ENCODE data around the gene ZFHX3. TPM values are rescaled to one million over a fixed set of nuclear protein-coding genes. Genes with fewer than 3 reads are reported as not detected.

ZFHX3 gene
- total RNA-seq, 4 donors from 2014 or later = 36.3 to 44.0 (median 38.1) TPM

GRCh38 chr16:72833969-72834368, 214.0 kb downstream of the ZFHX3 start:
- Histone ChIP-seq H3K36me3 (peaks cover 0 to 9% (median 0%) of the 10 kb centered on the region in 3 donors), H3K27me3 (no peaks in the 10 kb centered on the region), H3K4me3 (no peak overlapping the region), H3K9me3 (no peaks in the 10 kb centered on the region), H3K27ac (peak overlapping the region in 1 of 4 donors; percentile 36), H3K4me1 (peaks cover 0 to 21% (median 0%) of the 10 kb centered on the region in 4 donors)
- no peak for DNase-seq (ENCODE audit: low spot score in 2 of 2)
- no peak for TF ChIP-seq EP300 (IDR thresholded peaks at IDR 0.05)
- 85 to 91% methylated on average over 2 of the region's 2 CpGs for WGBS, 2 donors

GRCh38 chr16:72833482-72833881, 214.4 kb downstream of the ZFHX3 start:
- no peaks in the 10 kb centered on the region for H3K9me3 ChIP-seq
- DNase-seq (ENCODE audit: low spot score in 2 of 2) = no peak
- 79% methylated on average over 3 of the region's 3 CpGs for WGBS, 2 donors
- H3K27ac ChIP-seq = peak overlapping the region in 2 of 4 donors; percentile 29 to 36
- H3K4me1 ChIP-seq = peaks cover 0 to 21% (median 0%) of the 10 kb centered on the region in 4 donors
- H3K36me3 ChIP-seq = peaks cover 0 to 14% (median 0%) of the 10 kb centered on the region in 3 donors
- H3K27me3 ChIP-seq = no peaks in the 10 kb centered on the region
- H3K4me3 ChIP-seq = no peak overlapping the region
- TF ChIP-seq CTCF (IDR thresholded peaks at IDR 0.05) = no peak
- no peak for TF ChIP-seq POLR2A (IDR thresholded peaks at IDR 0.05)
- TF ChIP-seq EP300 (IDR thresholded peaks at IDR 0.05) = no peak

GRCh38 chr16:72832621-72833248, 215.2 kb downstream of the ZFHX3 start:
- Histone ChIP-seq H3K9me3 (no peaks in the 10 kb centered on the region), H3K36me3 (peaks cover 0 to 19% (median 0%) of the 10 kb centered on the region in 3 donors), H3K4me3 (no peak overlapping the region), H3K27me3 (no peaks in the 10 kb centered on the region), H3K27ac (peak overlapping the region in 2 of 4 donors; percentile 29 to 36), H3K4me1 (peaks cover 0 to 14% (median 0%) of the 10 kb centered on the region in 4 donors)
- TF ChIP-seq POLR2A (IDR thresholded peaks at IDR 0.05) (no peak), CTCF (IDR thresholded peaks at IDR 0.05) (peak; percentile 91 to 98 (median 95)), EP300 (IDR thresholded peaks at IDR 0.05) (peak in 1 of 2 donors; percentile 73)
- 37 to 45% methylated on average over 12 to 13 of the region's 13 CpGs for WGBS, 2 donors
- peak; percentile 82 to 93 for DNase-seq (ENCODE audit: low spot score in 2 of 2)

GRCh38 chr16:72829846-72830775, 217.8 kb downstream of the ZFHX3 start:
- H3K36me3 ChIP-seq = peaks cover 0 to 25% (median 0%) of the 10 kb centered on the region in 3 donors
- peaks cover 0 to 13% (median 0%) of the 10 kb centered on the region in 4 donors for H3K4me1 ChIP-seq
- H3K27me3 ChIP-seq = no peaks in the 10 kb centered on the region
- TF ChIP-seq POLR2A (IDR thresholded peaks at IDR 0.05) = no peak
- no peak for TF ChIP-seq EP300 (IDR thresholded peaks at IDR 0.05)
- TF ChIP-seq CTCF (IDR thresholded peaks at IDR 0.05) = no peak
- H3K9me3 ChIP-seq = no peaks in the 10 kb centered on the region
- no peak for DNase-seq (ENCODE audit: low spot score in 2 of 2)
- H3K4me3 ChIP-seq = no peak overlapping the region
- WGBS, 2 donors = 71 to 76% methylated on average over 12 of the region's 12 CpGs
- H3K27ac ChIP-seq = no peak overlapping the region

- 49 to 63% methylated on average over 7 of the region's 7 CpGs for WGBS, 2 donors
- H3K4me3 ChIP-seq = no peak overlapping the region
- H3K27me3 ChIP-seq = no peaks in the 10 kb centered on the region
- peaks cover 0 to 25% (median 0%) of the 10 kb centered on the region in 3 donors for H3K36me3 ChIP-seq
- no peaks in the 10 kb centered on the region for H3K9me3 ChIP-seq
- no peak for DNase-seq (ENCODE audit: low spot score in 2 of 2)
- no peak overlapping the region for H3K27ac ChIP-seq
- TF ChIP-seq CTCF (IDR thresholded peaks at IDR 0.05) (no peak), EP300 (IDR thresholded peaks at IDR 0.05) (no peak), POLR2A (IDR thresholded peaks at IDR 0.05) (no peak)
- peaks cover 0 to 6% (median 0%) of the 10 kb centered on the region in 4 donors for H3K4me1 ChIP-seq
These were observed 220.1 kb downstream of the ZFHX3 start for GRCh38 chr16:72827866-72828265.

Data from tibial nerve (tissue), 4 donors.